ENCODE results near the gene GJA9. TPM values are rescaled to one million over a fixed set of nuclear protein-coding genes. Genes with fewer than 3 reads are reported as not detected.

GJA9 gene
- total and polyA plus RNA-seq, 2 experiments from 2014 or later: 0.21 TPM; not detected in 1

DNA sequence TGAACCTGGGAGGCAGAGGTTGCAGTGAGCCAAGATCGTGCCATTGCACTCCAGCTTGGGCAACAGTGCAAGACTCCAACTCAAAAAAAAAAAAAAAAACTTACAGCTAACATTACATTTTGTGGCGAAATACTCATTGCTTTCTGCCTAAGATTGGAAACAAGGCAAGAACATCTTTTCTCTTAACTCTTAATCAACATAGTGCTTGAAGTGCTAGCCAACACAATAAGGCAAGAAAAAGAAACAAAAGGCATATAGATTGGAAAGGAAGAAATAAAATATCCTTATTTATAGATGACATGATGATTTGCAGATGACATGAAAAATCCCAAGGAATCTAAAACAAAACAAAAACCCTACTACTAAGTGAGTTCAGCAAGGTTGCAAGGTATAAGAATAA is 24.6 kb upstream of the GJA9 start:
- Mint-ChIP-seq H3K4me3 (no peak overlapping the region), H3K27ac (no peak overlapping the region), H3K36me3 (ENCODE audit: low read depth) (peaks cover 4% of the 10 kb centered on the region; the same call in 1 of the 3 replicates), H3K4me1 (no peaks in the 10 kb centered on the region), H3K9me3 (peaks cover 11% of the 10 kb centered on the region), H3K27me3 (ENCODE audit: insufficient read depth, low read depth, poor library complexity) (peaks cover 4% of the 10 kb centered on the region)
- DNase-seq (ENCODE audit: low spot score): no peak
- no peaks in the 10 kb centered on the region for H3K27me3 ChIP-seq (ENCODE audit: insufficient read depth)
- TF ChIP-seq, protein P1, sequence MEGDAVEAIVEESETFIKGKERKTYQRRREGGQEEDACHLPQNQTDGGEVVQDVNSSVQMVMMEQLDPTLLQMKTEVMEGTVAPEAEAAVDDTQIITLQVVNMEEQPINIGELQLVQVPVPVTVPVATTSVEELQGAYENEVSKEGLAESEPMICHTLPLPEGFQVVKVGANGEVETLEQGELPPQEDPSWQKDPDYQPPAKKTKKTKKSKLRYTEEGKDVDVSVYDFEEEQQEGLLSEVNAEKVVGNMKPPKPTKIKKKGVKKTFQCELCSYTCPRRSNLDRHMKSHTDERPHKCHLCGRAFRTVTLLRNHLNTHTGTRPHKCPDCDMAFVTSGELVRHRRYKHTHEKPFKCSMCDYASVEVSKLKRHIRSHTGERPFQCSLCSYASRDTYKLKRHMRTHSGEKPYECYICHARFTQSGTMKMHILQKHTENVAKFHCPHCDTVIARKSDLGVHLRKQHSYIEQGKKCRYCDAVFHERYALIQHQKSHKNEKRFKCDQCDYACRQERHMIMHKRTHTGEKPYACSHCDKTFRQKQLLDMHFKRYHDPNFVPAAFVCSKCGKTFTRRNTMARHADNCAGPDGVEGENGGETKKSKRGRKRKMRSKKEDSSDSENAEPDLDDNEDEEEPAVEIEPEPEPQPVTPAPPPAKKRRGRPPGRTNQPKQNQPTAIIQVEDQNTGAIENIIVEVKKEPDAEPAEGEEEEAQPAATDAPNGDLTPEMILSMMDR (conservative IDR thresholded peaks at IDR 0.05; ENCODE audit: low read depth in 2 of 2): no peak
- TF ChIP-seq JUNB (IDR thresholded peaks at IDR 0.05; ENCODE audit: unreplicated experiment) (no peak), ETS1 (IDR thresholded peaks at IDR 0.05) (no peak), CREB1 (CRISPR knock-in tag; IDR thresholded peaks at IDR 0.05; ENCODE audit: low read depth) (no peak), EZH2 (IDR thresholded peaks at IDR 0.05; ENCODE audit: low read depth, unreplicated experiment) (no peak), ZNF114 (CRISPR knock-in tag; IDR thresholded peaks at IDR 0.05) (no peak), REST (IDR thresholded peaks at IDR 0.05; ENCODE audit: unreplicated experiment) (no peak), STAT1 (IDR thresholded peaks at IDR 0.05; ENCODE audit: unreplicated experiment) (no peak), EZH2phosphoT487 (IDR thresholded peaks at IDR 0.05; ENCODE audit: unreplicated experiment) (no peak), POLR2AphosphoS5 (IDR thresholded peaks at IDR 0.05; ENCODE audit: low read depth) (no peak), ZNF462 (CRISPR knock-in tag; IDR thresholded peaks at IDR 0.05) (no peak), NANOG (IDR thresholded peaks at IDR 0.05; ENCODE audit: borderline replicate concordance) (no peak), ZNF331 (CRISPR knock-in tag; IDR thresholded peaks at IDR 0.05; ENCODE audit: low read depth) (no peak)
- ATAC-seq: no peak
- no peaks in the 10 kb centered on the region for H3K4me1 ChIP-seq (ENCODE audit: insufficient read depth)
- H3K9me2 ChIP-seq (ENCODE audit: insufficient read depth): no peaks in the 10 kb centered on the region
- H3K27ac ChIP-seq (ENCODE audit: low read depth): no peak overlapping the region
- H4K20me1 ChIP-seq (replicated peaks; ENCODE audit: insufficient read depth): no peaks in the 10 kb centered on the region
- H3K4me3 ChIP-seq: no peak overlapping the region
- no peaks in the 10 kb centered on the region; the same call in 1 of the 2 replicates for H3K36me3 ChIP-seq (ENCODE audit: insufficient read depth)
- no peak overlapping the region for H3K4me2 ChIP-seq
- no peaks in the 10 kb centered on the region for H3K79me2 ChIP-seq (replicated peaks; ENCODE audit: insufficient read depth)
- no peak overlapping the region for H2AFZ ChIP-seq
- 0 out of 2 replicates have a peak, but pooled peaks cover under 1% of the 10 kb centered on the region for H3F3A ChIP-seq (replicated peaks; ENCODE audit: low read depth)
